SU-DHL-6 (cell line): ENCODE data around the gene C11orf97.
"Not testable (repeated sequence)": the region's sequence is repeated elsewhere in the genome, so short reads cannot be mapped to it uniquely, and the experiment has no call there.

Experiments
- H2AFZ ChIP-seq: fragments of 200-600 bp; sonication (generic); 2 replicates; pipeline ENCODE4 v1.6.1; 2014; ENCODE audit warnings: low read depth, mild to moderate bottlenecking, moderate library complexity, mixed read lengths, antibody characterized with exemption, low read length; ENCODE audit not compliant: severe bottlenecking
- H3F3A ChIP-seq: fragments of 200-600 bp; shearing (Covaris generic); 2 replicates; pipeline ENCODE4 v1.6.0; 2016; ENCODE audit warnings: antibody characterized with exemption, mild to moderate bottlenecking; ENCODE audit not compliant: insufficient read depth
- H3K27ac ChIP-seq: fragments of 200-600 bp; sonication (generic); 2 replicates; pipeline ENCODE4 v1.5.1; 2016; ENCODE audit warnings: low read depth, mild to moderate bottlenecking, low read length, moderate library complexity, mixed read lengths
- H3K27me3 ChIP-seq: fragments of 200-600 bp; sonication (generic), shearing (Covaris generic); 2 replicates; pipeline ENCODE4 v1.6.0; 2014; ENCODE audit warnings: mild to moderate bottlenecking, low read length
- H3K36me3 ChIP-seq: fragments of 200-600 bp; sonication (generic); 2 replicates; pipeline ENCODE4 v1.6.1; 2014; ENCODE audit warnings: mild to moderate bottlenecking, low read length, mixed read lengths
- H3K4me2 ChIP-seq: fragments of 300-600, 200-600 bp; shearing (Covaris generic), sonication (generic); 2 replicates; pipeline ENCODE4 v1.6.0; 2014; ENCODE audit warnings: low read length, low read depth, mild to moderate bottlenecking; ENCODE audit not compliant: poor library complexity, severe bottlenecking
- H3K4me3 ChIP-seq: fragments of 200-600 bp; sonication (generic); 2 replicates; pipeline ENCODE4 v1.5.1; 2014; ENCODE audit warnings: antibody characterized with exemption, low read length, mild to moderate bottlenecking, mixed read lengths; ENCODE audit not compliant: insufficient read depth, poor library complexity, severe bottlenecking
- H3K79me2 ChIP-seq: fragments of 200-600 bp; sonication (generic); 2 replicates; pipeline ENCODE4 v1.6.1; 2014; ENCODE audit warnings: mild to moderate bottlenecking, low read length, moderate library complexity; ENCODE audit not compliant: insufficient read depth
- H3K9ac ChIP-seq: fragments of 200-600 bp; sonication (generic); 2 replicates; pipeline ENCODE4 v1.7.0; 2014; ENCODE audit warnings: mild to moderate bottlenecking, low read length
- H3K9me2 ChIP-seq: fragments of 200-600 bp; sonication (generic); replicated peaks from 2 replicates; pipeline ENCODE4 v1.6.1; 2014; ENCODE audit warnings: low read length; ENCODE audit not compliant: insufficient read depth
- H3K9me3 ChIP-seq: fragments of 200-600 bp; sonication (generic); 2 replicates; pipeline ENCODE4 v1.6.1; 2014; ENCODE audit warnings: low read length, mixed read lengths; ENCODE audit not compliant: insufficient read depth
- H4K20me1 ChIP-seq: fragments of 200-600 bp; sonication (generic); 2 replicates; pipeline ENCODE4 v1.6.1; 2014; ENCODE audit warnings: low read depth, mild to moderate bottlenecking, antibody characterized with exemption, low read length, moderate library complexity, mixed read lengths
- EZH2phosphoT487 ChIP-seq: fragments of 200-600 bp; sonication (generic), shearing (Covaris generic); conservative IDR thresholded peaks from 2 replicates; pipeline ENCODE4 v1.6.1; 2018; ENCODE audit warnings: mild to moderate bottlenecking, antibody characterized with exemption, low read length, moderate library complexity, mixed read lengths
- TF ChIP-seq, protein P1 (sequence below): fragments of 200-600 bp; sonication (generic); IDR thresholded peaks from one replicate; pipeline ENCODE4 v1.5.1; 2017; ENCODE audit warnings: antibody characterized with exemption, mild to moderate bottlenecking, low read length, moderate library complexity; ENCODE audit not compliant: insufficient read depth, poor library complexity, severe bottlenecking

C11orf97 gene

DNA sequence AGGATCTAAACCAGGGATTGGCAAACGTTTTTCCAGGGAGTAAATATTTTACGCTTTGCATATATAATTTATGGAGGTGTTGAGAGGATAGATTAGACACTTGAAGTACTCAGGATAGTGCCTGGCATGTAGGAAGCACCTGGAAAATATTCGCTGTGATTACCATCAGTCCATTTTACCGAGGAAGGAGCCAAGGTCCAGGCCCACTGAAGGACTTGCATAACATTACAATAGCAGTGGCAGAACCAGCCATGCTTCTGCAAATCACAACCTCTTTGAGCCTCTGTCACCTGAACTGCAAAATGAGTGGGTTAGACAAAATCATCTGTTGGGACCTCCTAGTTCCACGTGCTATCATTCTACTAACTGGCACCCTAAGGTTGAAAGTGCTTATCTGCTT, 36.9 kb downstream of the C11orf97 start:
- Histone ChIP-seq H3K27me3 (no peaks in the 10 kb centered on the region), H3K4me3 (no peak overlapping the region), H3K9me2 (no peaks in the 10 kb centered on the region), H3K9me3 (no peaks in the 10 kb centered on the region), H3K36me3 (no peaks in the 10 kb centered on the region), H3K9ac (no peak overlapping the region), H4K20me1 (no peaks in the 10 kb centered on the region), H3K27ac (no peak overlapping the region), H3K4me2 (no peak overlapping the region), H2AFZ (no peak overlapping the region), H3F3A (no peaks in the 10 kb centered on the region), H3K79me2 (no peaks in the 10 kb centered on the region)
- TF ChIP-seq, protein P1, sequence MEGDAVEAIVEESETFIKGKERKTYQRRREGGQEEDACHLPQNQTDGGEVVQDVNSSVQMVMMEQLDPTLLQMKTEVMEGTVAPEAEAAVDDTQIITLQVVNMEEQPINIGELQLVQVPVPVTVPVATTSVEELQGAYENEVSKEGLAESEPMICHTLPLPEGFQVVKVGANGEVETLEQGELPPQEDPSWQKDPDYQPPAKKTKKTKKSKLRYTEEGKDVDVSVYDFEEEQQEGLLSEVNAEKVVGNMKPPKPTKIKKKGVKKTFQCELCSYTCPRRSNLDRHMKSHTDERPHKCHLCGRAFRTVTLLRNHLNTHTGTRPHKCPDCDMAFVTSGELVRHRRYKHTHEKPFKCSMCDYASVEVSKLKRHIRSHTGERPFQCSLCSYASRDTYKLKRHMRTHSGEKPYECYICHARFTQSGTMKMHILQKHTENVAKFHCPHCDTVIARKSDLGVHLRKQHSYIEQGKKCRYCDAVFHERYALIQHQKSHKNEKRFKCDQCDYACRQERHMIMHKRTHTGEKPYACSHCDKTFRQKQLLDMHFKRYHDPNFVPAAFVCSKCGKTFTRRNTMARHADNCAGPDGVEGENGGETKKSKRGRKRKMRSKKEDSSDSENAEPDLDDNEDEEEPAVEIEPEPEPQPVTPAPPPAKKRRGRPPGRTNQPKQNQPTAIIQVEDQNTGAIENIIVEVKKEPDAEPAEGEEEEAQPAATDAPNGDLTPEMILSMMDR = no peak
- no peak for TF ChIP-seq EZH2phosphoT487

DNA sequence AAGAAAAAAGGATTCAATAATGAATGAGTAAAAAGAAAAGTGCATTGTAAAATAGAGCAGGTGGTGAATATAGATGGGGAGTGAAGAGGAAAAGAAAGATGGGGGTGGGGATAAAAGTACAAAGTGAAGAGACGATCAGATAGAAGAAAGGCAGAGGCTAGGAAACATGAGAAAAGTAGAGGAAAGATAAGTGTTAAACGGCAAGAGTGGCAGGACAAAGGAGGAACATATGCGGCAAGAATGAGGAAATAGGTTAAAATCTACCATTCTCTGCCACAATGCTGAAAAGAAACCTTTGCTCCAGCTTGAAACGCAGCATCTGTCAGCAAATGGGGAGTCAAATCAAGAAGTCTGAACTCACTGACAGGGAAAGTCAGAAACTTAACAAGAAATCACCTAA, 38.3 kb downstream of the C11orf97 start:
- Histone ChIP-seq H3K36me3 (no peaks in the 10 kb centered on the region), H4K20me1 (no peaks in the 10 kb centered on the region), H3K27ac (no peak overlapping the region), H3K79me2 (no peaks in the 10 kb centered on the region), H3K9me2 (no peaks in the 10 kb centered on the region), H3F3A (no peaks in the 10 kb centered on the region), H2AFZ (no peak overlapping the region), H3K9ac (no peak overlapping the region), H3K4me2 (no peak overlapping the region), H3K9me3 (no peaks in the 10 kb centered on the region), H3K4me3 (no peak overlapping the region), H3K27me3 (no peaks in the 10 kb centered on the region)
- TF ChIP-seq, protein P1 = no peak
- no peak for TF ChIP-seq EZH2phosphoT487

GRCh38 chr11:94553938-94554337, 41.7 kb downstream of the C11orf97 start:
- H3K9me2 ChIP-seq = no peaks in the 10 kb centered on the region
- no peak overlapping the region for H2AFZ ChIP-seq
- no peak overlapping the region for H3K4me2 ChIP-seq
- H4K20me1 ChIP-seq = no peaks in the 10 kb centered on the region
- no peak overlapping the region for H3K4me3 ChIP-seq
- H3K79me2 ChIP-seq = no peaks in the 10 kb centered on the region
- H3K9ac ChIP-seq = no peak overlapping the region
- H3K9me3 ChIP-seq = no peaks in the 10 kb centered on the region
- H3F3A ChIP-seq = no peaks in the 10 kb centered on the region
- H3K27me3 ChIP-seq = no peaks in the 10 kb centered on the region
- TF ChIP-seq, protein P1 = no peak
- TF ChIP-seq EZH2phosphoT487 = no peak
- no peak overlapping the region for H3K27ac ChIP-seq
- no peaks in the 10 kb centered on the region for H3K36me3 ChIP-seq

DNA sequence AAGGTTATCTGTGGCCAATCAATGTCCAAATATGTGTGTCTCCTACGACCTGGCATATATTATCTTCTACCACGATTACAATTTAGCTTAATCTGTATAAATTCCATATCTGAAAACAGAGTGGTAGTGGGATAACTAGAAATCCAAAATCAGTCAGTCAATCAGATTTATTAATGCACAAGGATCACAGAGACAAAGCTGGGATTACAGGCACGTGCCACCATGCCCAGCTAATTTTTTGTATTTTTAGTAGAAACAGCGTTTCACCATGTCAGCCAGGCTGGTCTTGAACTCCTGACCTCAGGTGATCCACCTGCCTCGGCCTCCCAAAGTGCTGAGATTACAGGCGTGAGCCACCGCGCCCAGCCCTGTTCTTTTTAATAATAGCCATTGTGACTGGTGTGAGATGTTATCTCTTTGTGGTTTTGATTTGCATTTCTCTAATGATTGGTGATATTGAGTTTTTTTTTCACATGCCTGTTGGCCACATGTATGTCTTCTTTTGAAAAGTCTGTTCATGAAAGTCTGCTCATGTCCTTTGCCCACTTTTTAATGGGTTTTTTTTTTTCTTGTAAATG, 43.6 kb downstream of the C11orf97 start:
- H3K9me3 ChIP-seq, H3K4me3 ChIP-seq, H3K27me3 ChIP-seq, H3K27ac ChIP-seq, H3K9ac ChIP-seq, H3K79me2 ChIP-seq, H3K36me3 ChIP-seq, H3K9me2 ChIP-seq, H4K20me1 ChIP-seq, H3F3A ChIP-seq, H2AFZ ChIP-seq, H3K4me2 ChIP-seq: not testable (repeated sequence)
